Activated CD4-positive, alpha-beta T cell treated with anti-CD3 and anti-CD28 coated beads for 48 hours (primary cell): ENCODE measurements around the gene UBXN1.
A peak's percentile ranks its signal among the peaks of the same experiment; 100 is the strongest.
"Not testable (repeated sequence)": the region's sequence is repeated elsewhere in the genome, so short reads cannot be mapped to it uniquely, and the experiment has no call there.

Experiments used
- DNase-seq: peaks from one replicate; pipeline ENCODE4 v3.0.0-alpha.2; 2020

Gene UBXN1

DNA sequence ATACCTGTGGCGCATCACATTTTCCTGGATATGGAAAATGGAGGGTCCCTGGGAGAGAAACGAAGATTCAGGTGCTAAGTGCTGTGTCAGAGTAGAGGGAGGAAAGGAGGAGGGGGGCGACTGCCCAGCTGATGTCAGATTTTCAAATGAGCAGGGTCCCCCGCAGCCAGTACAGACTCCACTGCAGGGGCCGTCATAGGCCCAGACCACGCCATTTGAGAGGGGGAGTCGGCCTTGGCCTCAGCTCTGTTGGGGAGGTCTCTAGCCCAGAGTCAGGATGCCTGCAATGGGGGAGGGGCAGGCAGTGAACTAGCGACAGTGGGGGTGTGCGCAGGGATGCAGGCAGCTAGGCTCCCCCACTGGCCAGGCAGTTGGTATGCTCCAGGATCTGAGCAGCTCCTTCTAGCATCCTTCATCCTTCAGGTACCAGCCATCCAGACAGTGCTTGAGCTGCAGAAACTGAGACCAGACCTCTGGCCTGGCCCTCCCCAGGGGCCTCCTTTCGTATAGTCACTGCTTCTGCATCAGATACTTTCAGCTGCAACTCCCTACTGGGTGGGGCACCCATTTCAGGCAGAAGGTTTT is 28.5 kb upstream of the UBXN1 start, which contains the start of the genes BSCL2 and GNG3:
Gene BSCL2 (minus strand): TSS at position 148 of the 585 bp plus-strand sequence. CDS start 229 bp downstream, outside the sequence.
Gene GNG3 (plus strand): TSS at position 400 of the 585 bp plus-strand sequence. CDS start 620 bp downstream, outside the sequence.
- DNase-seq, result no peak

DNA sequence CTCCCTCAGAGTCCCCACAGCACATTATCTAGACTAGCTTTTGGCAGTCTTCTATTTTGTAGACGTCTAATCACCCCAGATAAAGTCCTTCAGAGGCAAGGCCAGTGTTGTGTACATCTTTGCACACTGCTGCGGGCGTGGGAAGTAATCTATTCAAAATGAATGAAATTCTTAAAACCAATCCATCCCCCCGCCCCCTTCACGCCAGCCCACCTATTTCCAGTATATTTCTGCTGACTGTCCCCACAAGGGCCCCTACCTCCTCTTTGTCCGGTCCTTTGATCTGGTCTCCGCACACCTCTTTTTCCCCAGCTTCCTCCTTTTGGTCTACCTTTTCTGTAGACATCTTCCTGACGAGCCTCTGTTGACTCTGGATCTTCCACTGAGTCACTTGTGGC is 28.0 kb upstream of the UBXN1 start:
- DNase-seq, result no peak

DNA sequence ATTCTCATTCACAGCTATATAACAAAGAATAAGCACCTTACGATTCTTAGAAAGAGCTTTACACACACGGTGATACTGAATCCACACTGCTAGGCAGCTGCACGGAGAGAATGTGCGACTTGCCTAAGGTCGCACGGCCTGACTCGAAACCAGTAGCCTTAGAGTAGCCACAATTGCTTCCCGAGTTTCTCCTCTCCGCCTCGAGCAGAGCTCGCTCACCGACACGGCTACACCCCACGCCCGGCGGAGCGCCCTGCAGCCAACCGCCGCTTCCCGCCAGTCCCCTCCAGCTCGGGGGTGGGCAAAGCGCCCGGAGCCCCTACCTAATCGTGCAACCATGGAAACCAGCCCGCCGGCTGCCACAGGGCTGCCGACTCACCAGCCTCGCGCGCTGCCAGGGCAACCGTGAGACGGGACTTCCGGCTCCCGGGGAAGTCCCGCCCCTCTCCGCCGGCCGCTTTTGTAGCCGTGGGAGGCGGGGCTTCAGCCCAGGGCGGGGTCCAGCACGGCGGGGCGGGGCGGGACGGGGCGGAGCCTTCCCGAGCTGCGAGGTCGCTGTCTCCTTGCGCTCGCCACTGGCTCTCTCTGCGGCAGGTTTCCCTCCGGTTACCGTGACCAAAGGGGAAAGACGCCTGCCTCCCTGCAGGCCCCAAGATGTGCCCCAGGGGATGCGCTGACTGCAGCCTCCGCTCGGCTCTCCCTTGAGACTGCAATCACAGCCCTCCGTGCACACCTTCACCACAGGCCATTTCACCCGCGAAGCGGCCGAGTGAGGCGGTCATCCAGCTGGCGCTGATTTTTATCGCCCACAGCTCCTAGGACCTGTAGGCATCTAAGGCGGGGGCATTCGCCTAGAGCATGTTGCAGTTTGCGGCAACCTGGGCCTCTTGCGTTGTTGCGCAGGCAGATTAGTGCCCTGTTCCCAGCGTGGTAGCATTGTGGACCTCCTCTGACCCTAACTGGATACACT is 27.3 kb upstream of the UBXN1 start:
- DNase-seq, result peak; percentile 95

DNA sequence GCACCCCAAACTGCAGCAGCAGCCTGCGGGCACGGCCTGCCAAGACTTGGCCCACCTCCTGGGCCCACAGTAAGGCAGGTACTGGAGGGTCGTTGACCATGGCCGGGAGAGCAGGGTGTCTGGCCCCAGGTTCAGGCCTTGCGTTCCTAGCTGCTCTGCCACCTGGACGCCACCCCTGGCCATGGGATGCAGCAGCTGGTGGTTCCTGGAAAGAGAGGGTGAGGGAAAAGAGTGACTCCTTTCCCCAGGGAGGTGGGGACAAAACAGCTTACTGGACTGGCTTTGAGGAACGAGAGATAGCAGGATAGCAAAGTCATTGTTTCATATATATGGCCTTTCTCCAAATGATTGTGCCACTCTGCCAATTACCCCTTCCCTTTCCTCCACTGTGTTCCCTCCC is 26.5 kb upstream of the UBXN1 start:
- DNase-seq, result no peak

DNA sequence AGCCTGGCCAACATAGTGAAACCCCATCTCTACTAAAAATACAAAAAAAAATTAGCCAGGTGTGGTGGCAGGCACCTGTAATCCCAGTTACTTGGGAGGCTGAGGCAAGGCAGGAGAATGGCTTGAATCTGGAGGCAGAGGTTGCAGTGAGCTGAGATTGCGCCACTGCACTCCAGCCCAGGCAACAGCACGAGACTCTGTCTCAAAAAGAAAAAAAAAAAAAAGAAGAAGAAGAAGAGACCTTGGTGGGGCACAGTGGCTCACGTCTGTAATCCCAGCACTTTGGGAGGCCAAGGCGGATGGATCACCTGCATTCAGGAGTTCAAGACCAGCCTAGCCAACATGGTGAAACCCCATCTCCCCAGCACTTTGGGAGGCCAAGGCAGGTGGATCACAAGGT is 25.0 kb upstream of the UBXN1 start:
- not testable (repeated sequence) for DNase-seq

DNA sequence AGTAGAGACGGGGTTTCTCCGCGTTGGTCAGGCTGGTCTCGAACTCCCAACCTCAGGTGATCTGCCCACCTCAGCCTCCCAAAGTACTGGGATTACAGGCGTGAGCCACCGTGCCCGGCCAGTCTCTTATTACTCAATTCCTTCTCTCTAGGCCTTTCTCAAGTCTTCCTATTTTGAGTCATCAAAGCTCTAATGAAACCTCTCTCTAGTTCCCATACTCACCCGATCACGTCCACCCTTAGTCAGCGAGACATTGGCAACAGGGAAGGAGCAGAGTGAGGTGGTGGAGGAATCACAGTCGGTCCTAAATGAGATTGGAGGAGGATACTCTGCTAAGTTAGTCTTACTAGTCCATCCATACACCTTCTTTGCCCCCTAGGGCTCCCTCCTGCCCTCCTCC is 23.4 kb upstream of the UBXN1 start:
- DNase-seq, result no peak

DNA sequence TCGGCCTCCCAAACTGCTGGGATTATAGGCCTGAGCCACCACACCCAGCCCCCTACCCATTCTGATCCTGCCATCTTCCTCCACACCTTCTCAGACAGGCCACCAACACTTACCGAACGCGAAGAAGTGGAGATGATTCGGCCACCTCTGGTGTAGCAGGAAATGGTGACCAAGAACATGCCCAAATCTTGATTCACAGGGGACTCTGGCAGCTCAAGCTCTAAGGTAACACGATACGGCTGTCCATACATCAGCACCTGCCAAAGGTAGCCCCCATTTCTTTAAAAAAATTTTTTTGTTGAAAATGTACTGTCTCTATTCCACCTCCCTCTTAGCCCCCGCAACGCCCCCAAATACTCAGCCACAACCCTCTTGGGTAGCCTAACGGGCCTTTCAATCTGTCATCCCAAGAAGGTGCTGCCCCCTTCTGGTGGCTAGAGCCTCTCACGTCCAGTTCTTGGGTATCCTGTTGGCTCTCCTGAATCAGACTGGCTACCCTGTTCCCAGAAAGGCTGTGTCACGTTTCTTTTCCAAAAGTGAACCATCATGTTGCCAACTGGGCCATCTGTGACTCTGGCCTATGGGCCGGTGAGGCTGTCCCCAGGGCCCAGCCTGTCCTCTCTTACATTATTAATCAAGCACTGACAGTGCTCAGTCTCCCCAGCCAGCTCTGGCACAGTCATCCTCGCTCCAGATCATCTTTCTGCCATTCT is 15.7 kb upstream of the UBXN1 start:
- DNase-seq, result peak; percentile 81

DNA sequence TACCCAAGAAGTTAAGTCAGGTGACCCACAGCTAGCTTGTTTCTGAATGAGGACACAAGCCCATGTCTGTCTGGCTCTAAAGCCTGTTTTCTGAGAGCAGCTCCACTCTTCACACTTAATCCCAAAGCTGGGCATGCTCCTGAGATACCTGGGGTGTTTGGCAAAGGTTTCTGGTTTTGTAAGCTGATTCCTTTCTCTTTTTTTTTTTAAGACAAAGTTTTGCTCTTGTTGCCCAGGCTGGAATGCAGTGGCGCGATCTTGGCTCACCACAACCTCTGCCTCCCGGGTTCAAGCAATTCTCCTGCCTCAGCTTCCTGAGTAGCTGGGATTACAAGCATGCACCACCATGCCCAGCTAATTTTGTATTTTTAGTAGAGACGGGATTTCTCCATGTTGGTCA is 14.8 kb upstream of the UBXN1 start:
- DNase-seq, result not testable (repeated sequence)

DNA sequence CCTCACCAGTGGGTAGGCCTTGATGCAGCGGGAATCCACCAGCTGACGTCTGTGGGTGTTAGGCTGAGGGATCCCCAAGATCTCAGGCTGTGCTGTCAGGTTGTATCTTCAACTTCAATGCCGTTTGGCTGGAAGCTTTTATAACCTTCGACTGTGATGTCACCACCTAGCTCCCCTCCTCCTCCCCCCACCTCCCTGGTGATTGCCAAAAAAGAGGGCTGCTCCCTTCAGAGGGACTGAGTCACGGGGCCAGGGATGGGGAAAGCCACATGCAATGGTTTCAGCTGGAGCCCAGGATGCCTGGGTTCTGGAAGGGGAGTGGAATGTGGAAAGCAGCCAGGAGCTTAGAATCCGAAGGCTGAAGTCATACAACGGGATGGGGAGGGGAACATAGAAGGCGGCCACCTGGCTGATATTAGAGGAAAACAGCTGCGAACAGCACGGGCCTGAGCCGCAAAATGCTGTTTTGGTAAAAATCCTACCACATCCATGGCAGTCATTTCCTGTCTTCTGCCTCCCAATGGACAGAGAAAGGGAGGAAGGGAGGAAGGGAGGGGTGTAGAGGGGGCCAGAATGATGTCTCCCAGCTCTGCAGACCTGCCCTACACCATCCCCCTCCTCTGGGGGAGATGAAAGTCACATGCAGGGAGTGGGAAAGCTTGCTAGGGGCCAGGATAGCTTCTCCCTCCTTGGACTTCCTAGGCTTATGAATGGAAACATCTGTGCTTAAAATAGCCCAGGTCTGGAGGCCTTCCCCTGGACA is 10.7 kb upstream of the UBXN1 start, which contains the start of gene LRRN4CL:
Gene LRRN4CL (minus strand): TSS at position 110 of the 763 bp plus-strand sequence. CDS start 1,022 bp downstream, outside the sequence.
- DNase-seq, result no peak

DNA sequence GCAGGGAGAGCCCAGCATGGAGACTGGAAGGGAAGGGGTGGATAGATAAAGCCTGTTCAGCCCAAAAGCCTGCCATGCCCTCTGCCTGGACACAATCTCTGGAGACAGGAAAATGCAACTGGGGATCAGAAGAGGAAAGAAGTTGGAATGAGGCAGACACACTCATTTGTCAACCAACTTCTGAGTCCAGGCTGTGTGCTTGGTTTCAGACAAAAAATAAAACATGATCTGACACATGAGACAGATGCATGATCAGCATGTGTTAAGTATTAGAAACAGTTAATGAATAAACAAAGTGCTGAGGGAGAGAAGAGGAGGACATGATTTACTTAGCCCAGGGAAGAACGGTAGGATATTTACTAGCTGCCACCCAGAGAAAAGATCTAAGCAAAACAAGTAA is 9.6 kb upstream of the UBXN1 start:
- no peak for DNase-seq

DNA sequence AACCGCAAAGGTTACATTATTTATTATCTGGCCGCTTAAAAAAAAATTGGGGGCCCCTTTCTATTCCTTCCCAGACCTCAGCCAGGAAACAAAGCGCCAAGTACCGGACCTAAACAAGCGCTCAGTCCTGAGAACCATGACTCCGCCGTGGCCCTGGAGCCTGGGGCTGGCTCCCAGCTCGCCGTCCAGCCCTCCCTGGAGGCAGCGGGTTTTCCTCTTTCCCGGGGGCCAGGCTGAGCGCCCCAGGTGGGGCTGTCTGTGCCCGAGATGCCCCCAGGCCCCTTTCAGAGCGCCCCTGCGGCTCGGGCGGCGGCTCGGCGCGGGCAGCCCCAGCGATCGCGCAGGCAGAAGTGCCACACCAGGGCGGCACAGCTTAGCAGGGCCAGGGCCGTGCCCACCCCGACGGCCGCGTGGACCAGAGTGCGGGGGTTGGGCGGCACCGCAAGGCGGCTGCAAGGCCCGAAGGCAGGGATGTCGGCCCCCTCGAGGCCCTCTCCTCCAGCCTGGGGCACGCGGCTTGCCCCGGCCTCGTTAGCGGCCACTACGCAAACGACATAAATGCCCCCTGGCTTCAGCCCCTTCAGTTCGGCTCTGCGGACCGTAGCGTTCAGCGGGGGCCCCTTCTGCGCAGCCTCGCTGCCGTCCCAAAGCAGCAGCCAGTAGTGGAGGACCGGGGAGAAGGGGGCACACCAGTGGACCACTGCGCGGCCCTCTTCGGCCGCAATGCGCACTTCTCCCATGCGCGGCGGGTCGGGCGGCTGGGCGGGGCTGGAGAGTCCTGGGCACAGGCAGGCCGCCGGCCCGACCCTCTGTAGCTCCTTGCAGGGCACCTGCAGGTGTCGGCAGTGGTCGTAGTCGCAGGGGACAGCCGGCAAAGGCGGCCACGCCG is 8.9 kb upstream of the UBXN1 start:
- DNase-seq, result no peak

DNA sequence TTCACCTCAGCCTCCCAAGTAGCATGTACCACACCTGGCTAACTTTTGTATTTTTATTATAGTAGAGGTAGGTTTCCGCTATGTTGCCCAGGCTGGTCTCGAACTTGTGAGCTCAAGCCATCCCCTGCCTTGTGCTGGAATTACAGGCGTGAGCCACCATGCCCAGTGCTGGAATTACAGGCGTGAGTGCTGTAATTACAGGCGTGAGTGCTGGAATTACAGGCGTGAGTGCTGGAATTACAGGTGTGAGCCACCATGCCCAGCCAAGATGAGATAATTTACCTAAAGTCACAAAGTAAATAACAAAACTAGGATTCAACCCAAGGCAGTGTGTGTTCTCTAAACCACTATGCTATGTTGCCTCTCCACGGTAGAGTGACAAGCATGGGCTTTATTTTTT is 3.6 kb upstream of the UBXN1 start:
- DNase-seq, result no peak

DNA sequence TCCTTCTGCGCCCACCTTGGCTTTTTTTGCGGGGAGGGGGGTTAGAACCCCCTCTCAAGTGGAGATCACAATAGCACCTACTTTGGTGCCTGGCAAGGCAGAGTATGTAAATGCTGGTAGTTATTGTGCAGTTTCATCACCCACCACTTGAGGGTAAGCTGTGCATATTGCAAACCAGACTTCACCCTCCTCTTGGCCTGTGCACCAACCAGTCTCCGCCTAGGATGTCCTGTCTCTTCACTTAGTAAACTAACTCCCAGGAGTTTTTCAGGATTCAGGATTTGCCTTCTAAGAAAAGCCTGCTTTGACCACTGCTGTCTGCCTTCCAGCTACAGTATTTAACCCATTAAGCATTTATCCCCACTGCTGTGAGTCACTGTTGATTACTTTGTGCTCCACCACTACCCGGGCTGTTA is 2.0 kb upstream of the UBXN1 start:
- DNase-seq, result peak; percentile 60

DNA sequence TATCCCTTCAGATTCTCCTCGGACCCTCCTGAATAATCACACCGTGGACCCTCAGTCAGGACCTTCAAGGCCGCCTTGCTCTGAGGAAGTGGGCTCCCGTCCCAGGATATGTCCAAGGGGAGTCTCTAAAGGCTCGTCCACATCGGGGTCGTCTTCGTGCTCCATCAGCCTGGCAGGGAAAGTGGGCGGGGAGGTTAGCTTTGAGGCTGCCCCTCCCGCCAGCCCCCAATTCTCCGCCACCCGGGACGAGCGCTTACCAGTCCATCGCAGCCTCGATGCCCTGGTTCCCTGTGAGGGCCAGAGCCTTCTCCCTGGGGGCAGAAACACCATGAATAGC is 472 bp downstream of the UBXN1 start:
- DNase-seq, result no peak

DNA sequence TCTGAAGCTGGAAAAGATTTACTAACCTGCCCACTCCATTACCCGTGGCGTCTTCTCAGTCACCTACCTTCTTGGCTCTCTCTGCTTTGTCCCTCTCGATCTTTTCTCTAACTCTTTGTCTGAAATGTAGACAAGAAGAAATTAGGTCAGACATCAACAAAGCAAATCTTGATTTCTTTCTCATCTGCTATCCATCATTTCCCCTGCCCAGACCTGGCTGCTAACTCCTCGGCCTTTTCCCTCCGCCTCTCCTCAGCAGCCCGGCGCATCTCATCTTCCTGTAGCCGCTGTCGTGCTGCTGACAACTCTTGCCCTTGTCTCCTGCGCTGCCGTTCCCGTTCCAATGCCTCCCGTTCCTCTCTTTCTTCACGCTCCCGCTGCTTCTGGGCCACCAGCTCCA is 1.2 kb downstream of the UBXN1 start:
- DNase-seq, result no peak

DNA sequence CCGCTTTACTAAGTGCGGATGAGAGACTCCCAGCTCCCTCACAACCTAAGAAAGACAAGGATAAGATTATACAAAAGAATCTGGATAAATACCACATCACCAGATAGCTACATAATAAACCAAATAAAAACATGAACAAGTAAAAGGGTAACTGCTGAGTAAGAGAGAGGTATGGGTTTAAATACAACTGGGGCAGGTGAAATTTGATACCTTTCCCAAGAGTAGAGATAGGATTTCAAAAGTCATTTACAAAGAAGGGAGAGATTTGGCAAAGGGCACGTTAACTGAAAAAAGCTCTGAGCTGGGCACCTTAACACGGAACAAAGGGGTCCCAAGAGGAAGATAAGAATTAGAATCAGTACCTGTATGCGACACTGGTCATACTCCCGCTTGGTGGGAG is 1.7 kb downstream of the UBXN1 start:
- DNase-seq, result no peak

DNA sequence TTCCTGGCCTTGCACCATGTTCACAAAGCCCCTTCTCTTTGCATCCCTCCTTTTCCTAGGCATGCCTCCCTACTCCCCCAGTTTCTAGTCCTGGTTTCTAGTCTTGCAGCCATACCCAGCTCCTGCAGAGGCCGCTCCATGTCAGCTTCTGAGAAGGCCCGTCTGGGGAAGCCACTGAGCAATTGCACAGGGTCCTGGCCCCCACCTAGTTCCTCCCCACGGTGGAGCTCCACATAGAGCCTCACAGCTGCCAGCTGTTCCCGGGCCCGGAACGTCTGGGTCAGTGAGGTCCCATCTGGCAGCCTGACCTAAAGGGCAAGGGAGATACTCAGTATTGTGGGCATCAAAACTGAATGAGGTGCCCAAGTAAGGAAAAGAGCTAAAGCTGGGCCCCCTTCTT is 2.2 kb downstream of the UBXN1 start:
- no peak for DNase-seq

DNA sequence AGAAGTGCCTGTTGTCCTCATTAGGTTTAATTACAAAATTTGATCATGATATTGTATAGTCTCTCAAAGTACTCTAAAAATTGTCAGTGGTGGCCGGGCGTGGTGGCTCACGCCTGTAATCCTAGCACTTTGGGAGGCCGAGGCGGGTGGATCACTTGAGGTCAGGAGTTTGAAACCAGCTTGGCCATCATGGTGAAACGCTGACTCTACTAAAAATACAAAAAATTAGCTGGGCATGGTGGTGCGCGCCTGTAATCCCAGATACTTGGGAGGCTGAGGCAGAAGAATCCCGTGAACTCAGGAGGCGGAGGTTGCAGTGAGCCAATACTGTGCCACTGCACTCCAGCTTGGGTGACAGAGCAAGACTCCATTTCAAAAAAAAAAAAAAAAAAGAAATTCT is 3.5 kb downstream of the UBXN1 start:
- DNase-seq, result not testable (repeated sequence)

DNA sequence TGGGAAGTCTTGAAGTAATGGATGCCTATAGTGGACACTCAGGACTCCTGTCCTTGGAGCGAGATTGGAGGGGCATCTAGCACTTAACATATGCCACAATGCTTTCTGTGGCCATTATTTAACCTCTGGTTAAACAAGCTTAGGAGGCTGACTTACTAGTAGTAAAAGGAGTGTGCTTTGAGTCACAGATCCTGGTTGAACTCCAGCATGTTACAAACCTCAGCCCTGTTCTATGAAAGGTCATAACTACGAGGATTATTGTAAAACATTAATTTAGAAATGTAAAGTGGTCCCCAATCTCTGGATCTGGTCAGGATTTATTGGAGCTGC is 5.7 kb downstream of the UBXN1 start:
- no peak for DNase-seq

DNA sequence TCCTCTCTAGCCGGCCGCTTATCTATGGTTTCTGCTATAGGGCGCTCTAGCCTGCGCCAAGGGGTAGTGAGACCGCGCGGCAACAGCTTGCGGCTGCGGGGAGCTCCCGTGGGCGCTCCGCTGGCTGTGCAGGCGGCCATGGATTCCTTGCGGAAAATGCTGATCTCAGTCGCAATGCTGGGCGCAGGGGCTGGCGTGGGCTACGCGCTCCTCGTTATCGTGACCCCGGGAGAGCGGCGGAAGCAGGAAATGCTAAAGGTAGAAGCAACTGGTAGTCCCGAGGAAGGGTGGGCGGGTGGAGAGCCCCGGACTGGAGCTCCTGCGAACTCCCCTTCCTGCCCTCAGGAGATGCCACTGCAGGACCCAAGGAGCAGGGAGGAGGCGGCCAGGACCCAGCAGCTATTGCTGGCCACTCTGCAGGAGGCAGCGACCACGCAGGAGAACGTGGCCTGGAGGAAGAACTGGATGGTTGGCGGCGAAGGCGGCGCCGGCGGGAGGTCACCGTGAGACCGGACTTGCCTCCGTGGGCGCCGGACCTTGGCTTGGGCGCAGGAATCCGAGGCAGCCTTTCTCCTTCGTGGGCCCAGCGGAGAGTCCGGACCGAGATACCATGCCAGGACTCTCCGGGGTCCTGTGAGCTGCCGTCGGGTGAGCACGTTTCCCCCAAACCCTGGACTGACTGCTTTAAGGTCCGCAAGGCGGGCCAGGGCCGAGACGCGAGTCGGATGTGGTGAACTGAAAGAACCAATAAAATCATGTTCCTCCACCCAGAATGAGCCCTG is 7.1 kb downstream of the UBXN1 start, which contains the start of the genes LBHD1 and UQCC3:
Gene LBHD1 (minus strand): TSS at position 660 of the 782 bp plus-strand sequence. CDS start 2,236 bp downstream, outside the sequence.
Gene UQCC3 (plus strand): TSS at position 66 of the 782 bp plus-strand sequence. CDS start 73 bp downstream, at position 139.
- DNase-seq, result peak; percentile 82

DNA sequence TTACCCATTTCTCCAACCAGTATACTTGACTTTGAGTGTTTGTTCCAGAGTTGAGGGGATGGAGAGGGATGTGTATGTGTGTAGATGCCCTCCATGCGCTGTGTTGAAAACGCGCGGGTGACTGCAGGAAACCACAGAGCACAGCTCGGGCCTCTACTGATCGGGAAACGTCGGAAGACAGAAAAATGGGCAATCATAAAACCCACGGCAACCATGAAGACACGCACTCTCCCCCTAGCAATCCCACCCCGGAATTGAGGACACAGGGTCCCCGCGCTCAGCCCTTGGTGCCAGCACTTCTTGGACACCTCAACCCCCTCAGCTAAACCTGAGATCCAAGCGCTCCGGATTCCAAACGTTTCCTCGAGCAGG is 7.7 kb downstream of the UBXN1 start:
- DNase-seq, result no peak
